HG03521 (cell line): Measurements from ENCODE around the gene HYCC2.
"Not testable (repeated sequence)": the region's sequence is repeated elsewhere in the genome, so short reads cannot be mapped to it uniquely, and the experiment has no call there.

Source experiments
- ATAC-seq: cut with Tn5 transposase; IDR thresholded peaks from one replicate; pipeline ENCODE4 v1.9.1; 2021; ENCODE audit warnings: mild to moderate bottlenecking, moderate library complexity; ENCODE audit not compliant: unreplicated experiment

The HYCC2 gene

DNA sequence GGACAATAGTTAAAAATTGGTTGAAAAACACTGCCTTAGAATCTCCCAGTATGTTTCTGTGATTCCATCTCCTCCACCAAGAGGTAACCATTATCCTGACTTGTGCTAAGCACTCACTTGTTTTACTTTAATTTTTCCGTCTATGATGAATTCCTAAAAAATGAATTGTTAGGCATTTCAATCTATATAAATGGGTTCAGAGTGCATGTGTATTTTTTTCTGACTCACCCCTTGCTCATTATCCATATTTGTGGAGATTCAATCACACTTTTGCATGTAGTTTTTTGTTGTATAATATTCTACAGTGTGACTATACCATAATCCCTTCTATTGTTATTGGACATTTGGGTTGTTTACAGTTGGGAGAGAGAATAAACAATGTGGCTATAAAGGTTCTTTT is 1.6 kb upstream of the HYCC2 start:
- no peak for ATAC-seq

GRCh38 chr2:201072201-201072530 is 695 bp upstream of the HYCC2 start:
- no peak for ATAC-seq

GRCh38 chr2:201070948-201071478 is 458 bp downstream of the HYCC2 start:
- ATAC-seq: peak; percentile 13

DNA sequence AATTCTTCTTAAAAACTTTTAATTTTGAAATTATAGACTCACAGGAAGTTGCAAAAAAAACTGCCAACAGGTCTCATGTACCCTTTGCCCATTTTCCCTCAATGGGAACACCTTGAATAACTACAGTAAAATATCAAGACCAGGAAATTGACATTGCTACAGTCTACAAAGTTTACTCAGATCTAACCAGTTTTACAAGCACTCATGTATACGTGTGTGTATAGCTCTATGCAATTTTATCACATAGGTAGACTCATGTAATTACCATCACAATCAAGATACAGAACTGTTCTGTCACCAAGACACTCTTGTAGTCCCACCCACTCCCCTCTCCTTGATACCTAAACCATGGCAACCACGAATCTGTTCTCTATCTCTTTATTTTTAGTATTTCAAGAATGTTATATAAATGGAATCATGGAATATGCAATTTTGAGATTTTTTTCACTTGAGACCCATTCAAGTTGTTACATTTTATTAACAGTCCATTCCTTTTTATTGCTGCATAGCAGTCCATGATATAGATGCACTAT is 6.6 kb downstream of the HYCC2 start:
- ATAC-seq: no peak

GRCh38 chr2:201063516-201063915 is 8.0 kb downstream of the HYCC2 start:
- ATAC-seq: not testable (repeated sequence)

DNA sequence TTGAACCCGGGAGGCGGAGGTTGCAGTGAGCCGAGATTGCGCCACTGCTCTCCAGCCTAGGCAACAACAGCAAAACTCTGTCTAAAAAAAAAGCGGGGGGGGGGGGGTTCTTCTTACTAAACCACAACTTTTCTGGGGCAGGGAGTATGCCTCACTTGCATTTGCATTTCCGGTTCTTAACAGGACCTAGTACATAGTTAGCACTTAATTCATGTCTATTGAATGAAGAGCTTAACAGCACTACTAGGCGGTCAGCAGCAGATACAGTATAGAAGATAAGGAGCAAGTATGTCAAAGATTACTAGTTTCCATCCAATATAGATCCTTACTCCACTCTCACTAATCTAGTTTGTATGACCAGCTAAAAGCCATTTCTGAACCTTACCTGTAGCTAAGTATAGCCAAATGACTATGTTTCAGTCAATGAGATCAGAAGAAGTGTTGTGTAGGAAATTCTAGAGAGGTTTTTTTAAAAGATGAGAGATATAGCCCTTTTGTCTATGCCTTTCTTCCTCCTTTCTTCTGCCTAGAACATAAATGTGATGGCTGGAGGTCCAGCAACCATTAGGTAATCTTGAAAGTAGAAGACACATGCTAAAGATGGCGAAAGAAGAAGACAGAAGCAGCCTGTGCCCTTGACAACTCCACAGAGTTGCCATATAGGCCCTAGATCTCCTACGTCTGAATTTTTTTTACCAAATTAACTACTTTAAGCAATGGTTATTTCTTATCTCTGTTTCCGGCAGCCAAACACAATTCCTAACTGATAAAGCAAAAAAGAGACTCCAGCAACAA is 11.3 kb downstream of the HYCC2 start:
- no peak for ATAC-seq

GRCh38 chr2:201058914-201059313 is 12.6 kb downstream of the HYCC2 start:
- no peak for ATAC-seq

GRCh38 chr2:201057715-201058248 is 13.7 kb downstream of the HYCC2 start:
- ATAC-seq: no peak

DNA sequence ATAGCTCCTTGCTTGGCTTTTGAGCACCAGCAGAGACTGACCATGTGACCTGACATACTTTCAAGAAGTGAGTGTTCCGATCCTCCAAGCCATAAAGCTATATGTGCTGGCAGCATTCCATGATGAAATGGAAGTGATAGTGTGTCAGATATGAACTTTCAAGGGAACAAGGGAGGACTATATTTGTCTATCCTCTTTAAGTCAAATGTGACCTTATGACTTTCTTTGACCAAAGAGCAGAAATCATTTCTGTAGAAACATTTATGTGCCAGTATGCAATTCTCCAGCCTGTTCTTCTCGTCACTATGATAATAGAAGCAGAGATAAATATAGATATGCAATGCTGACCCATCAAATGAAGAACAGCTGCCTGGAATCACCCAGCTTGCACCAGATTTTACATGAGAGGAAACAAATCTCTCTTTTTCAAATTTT is 14.4 kb downstream of the HYCC2 start:
- no peak for ATAC-seq

- no peak for ATAC-seq
These were observed 22.0 kb downstream of the HYCC2 start for GRCh38 chr2:201049455-201049854.

DNA sequence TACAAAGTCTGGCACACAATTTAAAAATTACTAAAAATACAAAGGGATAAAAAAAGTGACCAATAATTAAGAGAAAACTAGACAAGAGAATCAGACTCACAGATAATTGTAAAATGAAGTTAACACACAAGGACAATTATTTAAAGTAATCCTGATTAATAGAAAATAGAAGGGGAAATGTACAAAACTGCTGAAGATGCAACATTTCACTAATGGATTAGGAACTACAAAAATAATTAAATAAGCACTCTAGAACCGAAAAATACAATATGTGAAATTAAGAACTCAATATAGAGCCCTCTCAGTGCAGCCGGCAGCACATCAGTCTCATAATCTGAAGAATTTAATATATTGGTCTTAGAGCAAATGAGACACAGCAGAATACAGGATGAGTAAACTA is 24.6 kb downstream of the HYCC2 start:
- no peak for ATAC-seq

DNA sequence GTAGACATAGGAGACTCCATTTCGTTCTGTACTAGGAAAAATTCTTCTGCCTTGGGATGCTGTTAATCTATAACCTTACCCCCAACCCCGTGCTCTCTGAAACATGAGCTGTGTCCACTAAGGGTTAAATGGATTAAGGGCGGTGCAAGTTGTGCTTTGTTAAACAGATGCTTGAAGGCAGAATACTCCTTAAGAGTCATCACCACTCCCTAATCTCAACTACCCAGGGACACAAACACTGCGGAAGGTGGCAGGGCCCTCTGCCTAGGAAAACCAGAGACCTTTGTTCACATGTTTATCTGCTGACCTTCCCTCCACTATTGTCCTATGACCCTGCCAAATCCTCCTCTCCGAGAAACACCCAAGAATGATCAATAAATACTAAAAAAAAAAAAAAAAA is 28.4 kb downstream of the HYCC2 start:
- not testable (repeated sequence) for ATAC-seq

DNA sequence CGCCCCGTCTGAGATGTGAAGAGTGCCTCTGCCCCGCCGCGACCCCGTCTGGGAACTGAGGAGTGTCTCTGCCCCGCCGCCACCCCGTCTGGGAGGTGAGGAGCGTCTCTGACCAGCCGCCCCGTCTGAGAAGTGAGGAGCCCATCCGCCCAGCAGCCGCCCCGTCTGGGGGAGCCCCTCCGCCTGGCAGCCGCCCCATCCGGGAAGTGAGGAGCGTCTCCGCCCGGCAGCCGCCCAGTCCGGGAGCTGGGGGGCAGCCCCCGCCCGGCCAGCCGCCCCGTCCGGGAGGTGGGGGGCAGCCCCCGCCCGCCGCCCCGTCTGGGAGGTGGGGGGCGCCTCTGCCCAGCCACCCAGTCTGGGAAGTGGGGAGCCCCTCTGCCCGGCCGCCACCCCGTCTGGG is 29.0 kb downstream of the HYCC2 start:
- not testable (repeated sequence) for ATAC-seq

GRCh38 chr2:201040867-201041628 is 30.4 kb downstream of the HYCC2 start:
- no peak for ATAC-seq

DNA sequence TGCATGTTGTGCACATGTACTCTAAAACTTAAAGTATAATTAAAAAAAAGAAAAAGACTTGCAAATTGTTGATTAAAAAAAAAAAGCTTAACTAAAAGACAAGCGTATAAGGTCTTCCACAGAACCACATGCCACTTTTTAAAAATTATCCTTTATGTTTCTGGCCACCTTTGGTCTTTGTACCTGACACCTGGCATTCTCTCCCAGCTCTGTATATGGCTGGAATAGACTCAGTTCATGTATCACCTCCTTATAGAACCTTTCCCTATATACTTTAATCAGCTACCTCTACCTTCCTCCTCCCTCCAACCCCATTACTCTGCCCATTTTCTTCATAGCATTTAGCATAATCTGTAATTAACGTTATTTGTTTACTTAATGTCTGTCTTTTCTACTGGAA is 32.6 kb downstream of the HYCC2 start:
- ATAC-seq: no peak

- not testable (repeated sequence) for ATAC-seq
These were observed 33.1 kb downstream of the HYCC2 start for GRCh38 chr2:201038361-201038760.

DNA sequence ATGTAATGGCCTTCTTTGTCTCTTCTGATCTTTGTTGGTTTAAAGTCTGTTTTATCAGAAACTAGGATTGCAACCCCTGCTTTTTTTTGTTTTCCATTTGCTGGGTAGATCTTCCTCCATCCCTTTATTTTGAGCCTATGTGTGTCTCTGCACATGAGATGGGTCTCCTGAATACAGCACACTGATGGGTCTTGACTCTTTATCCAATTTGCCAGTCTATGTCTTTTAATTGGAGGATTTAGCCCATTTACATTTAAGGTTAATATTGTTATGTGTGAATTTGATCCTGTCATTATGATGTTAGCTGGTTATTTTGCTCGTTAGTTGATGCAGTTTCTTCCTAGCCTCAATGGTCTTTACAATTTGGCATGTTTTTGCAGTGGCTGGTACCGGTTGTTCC is 37.1 kb downstream of the HYCC2 start:
- not testable (repeated sequence) for ATAC-seq

GRCh38 chr2:201024518-201024917 is 47.0 kb downstream of the HYCC2 start:
- no peak for ATAC-seq

GRCh38 chr2:201021914-201022313 is 49.6 kb downstream of the HYCC2 start:
- no peak for ATAC-seq
